H1 (cell line): ENCODE data around the gene PDX1. TPM values are rescaled to one million over a fixed set of nuclear protein-coding genes. Genes with fewer than 3 reads are reported as not detected.

ENCODE experiments used
- CTCF ChIA-PET: fragments of 300-600 bp; sonication (Branson Sonifier 250); formaldehyde crosslinking; loops from one replicate; lab custom pipeline; 2021; ENCODE audit not compliant: partially characterized antibody; lab: Charles Lee
- POLR2A ChIA-PET: fragments of 300-600 bp; sonication (Branson Sonifier 250); formaldehyde crosslinking; loops from one replicate; lab custom pipeline; 2021; ENCODE audit warnings: inconsistent platforms; ENCODE audit not compliant: partially characterized antibody; lab: Charles Lee
- DNase-seq, 2 experiments: peaks; one replicate each; pipeline versions ENCODE4 v3.0.0 to v3.0.0-alpha.2; 2010 to 2022; ENCODE audit warnings: low spot score in 2 of 2, low read depth in 1 of 2, mixed read lengths in 1 of 2
- FAIRE-seq: peaks from 2 replicates; lab custom pipeline; 2011; peaks lifted over from hg19 to GRCh38; lab: Jason Lieb, UNC
- H2AFZ ChIP-seq: 2 replicates; pipeline ENCODE4 v1.8.1; 2012; ENCODE audit warnings: low read length, inconsistent platforms
- H2AK5ac ChIP-seq: 2 replicates; pipeline ENCODE4 v1.6.1; 2013; ENCODE audit warnings: low read depth, low read length
- H2BK120ac ChIP-seq: replicated peaks from 2 replicates; pipeline ENCODE3; 2013; ENCODE audit warnings: low read depth, low read length, inconsistent platforms
- H2BK12ac ChIP-seq: 2 replicates; pipeline ENCODE4 v1.6.1; 2013; ENCODE audit warnings: low read depth, low read length
- H2BK15ac ChIP-seq: 2 replicates; pipeline ENCODE4 v1.6.1; 2013; ENCODE audit warnings: low read length
- H2BK20ac ChIP-seq: 2 replicates; pipeline ENCODE4 v1.6.1; 2013; ENCODE audit warnings: low read length
- H2BK5ac ChIP-seq: 2 replicates; pipeline ENCODE4 v1.6.1; 2013; ENCODE audit warnings: low read depth, low read length
- H3K14ac ChIP-seq: 2 replicates; pipeline ENCODE4 v1.6.1; 2013; ENCODE audit warnings: inconsistent platforms; ENCODE audit not compliant: insufficient read length
- H3K18ac ChIP-seq: 2 replicates; pipeline ENCODE4 v1.6.1; 2013; ENCODE audit warnings: low read length; ENCODE audit errors: extremely low read depth
- H3K23ac ChIP-seq: 2 replicates; pipeline ENCODE4 v1.6.1; 2013; ENCODE audit warnings: inconsistent platforms; ENCODE audit not compliant: insufficient read length
- H3K23me2 ChIP-seq: 2 replicates; pipeline ENCODE4 v1.6.1; 2013; ENCODE audit warnings: low read depth, low read length
- H3K27ac ChIP-seq: 2 replicates; pipeline ENCODE4 v1.6.1; 2011; ENCODE audit warnings: low read depth, low read length, inconsistent platforms
- H3K27me3 ChIP-seq, 4 experiments: replicated peaks in 1 of 4; 1 replicate in 1 of 4; 2 replicates in 3 of 4; pipeline versions ENCODE4 v1.6.1 to v1.8.1; 2011 to 2013; ENCODE audit warnings: low read length in 3 of 4, mild to moderate bottlenecking in 3 of 4, inconsistent platforms in 2 of 4, mixed read lengths in 2 of 4, moderate library complexity in 1 of 4; ENCODE audit not compliant: control insufficient read depth in 3 of 4, insufficient read depth in 3 of 4; ENCODE audit errors: extremely low read depth in 1 of 4
- H3K36me3 ChIP-seq, 4 experiments: 2 replicates each; pipeline versions ENCODE4 v1.6.1 to v1.8.1; 2011 to 2013; ENCODE audit warnings: mild to moderate bottlenecking in 4 of 4, low read length in 3 of 4, moderate library complexity in 2 of 4, control low read depth in 1 of 4, inconsistent platforms in 1 of 4; ENCODE audit not compliant: insufficient read depth in 4 of 4, control insufficient read depth in 2 of 4
- H3K4ac ChIP-seq: replicated peaks from 2 replicates; pipeline ENCODE3; 2013; ENCODE audit warnings: low read length, low read depth, mixed read lengths, inconsistent platforms; ENCODE audit not compliant: insufficient read length
- H3K4me1 ChIP-seq, 4 experiments: replicated peaks in 1 of 4; 1 replicate in 1 of 4; 2 replicates in 3 of 4; pipeline versions ENCODE4 v1.6.1 to v1.8.1; 2011 to 2013; ENCODE audit warnings: low read length in 3 of 4, inconsistent platforms in 2 of 4, mixed read lengths in 1 of 4; ENCODE audit not compliant: insufficient read depth in 4 of 4, control insufficient read depth in 3 of 4
- H3K4me2 ChIP-seq, 2 experiments: 2 replicates each; pipeline versions ENCODE4 v1.6.1 to v1.8.1; 2011 to 2013; ENCODE audit warnings: low read depth in 2 of 2, low read length in 2 of 2, control low read depth in 1 of 2, inconsistent platforms in 1 of 2, mild to moderate bottlenecking in 1 of 2; ENCODE audit not compliant: insufficient read depth in 1 of 2
- H3K4me3 ChIP-seq, 4 experiments: fragments of 200-600, 300-600 bp in 1 of 4; sonication (generic), shearing (Covaris generic), sonication (Bioruptor Twin) in 1 of 4; 2 replicates each; pipeline versions ENCODE4 v1.5.1 to v1.8.1; 2011 to 2016; ENCODE audit warnings: low read length in 4 of 4, low read depth in 3 of 4, control low read depth in 2 of 4, inconsistent platforms in 2 of 4, mild to moderate bottlenecking in 2 of 4, mixed read lengths in 1 of 4, moderate library complexity in 1 of 4; ENCODE audit not compliant: insufficient read depth in 2 of 4; ENCODE audit errors: extremely low read depth in 1 of 4
- H3K56ac ChIP-seq: replicated peaks from 2 replicates; pipeline ENCODE3; 2013; ENCODE audit warnings: low read depth, mild to moderate bottlenecking, mixed read lengths, low read length, inconsistent platforms; ENCODE audit not compliant: insufficient read length
- H3K79me1 ChIP-seq: 2 replicates; pipeline ENCODE4 v1.6.1; 2013; ENCODE audit warnings: low read depth, low read length, control low read depth
- H3K79me2 ChIP-seq, 2 experiments: 2 replicates each; pipeline versions ENCODE4 v1.6.1 to v1.8.1; 2012 to 2013; ENCODE audit warnings: low read length in 2 of 2, mild to moderate bottlenecking in 2 of 2, inconsistent platforms in 1 of 2; ENCODE audit not compliant: insufficient read depth in 2 of 2, control insufficient read depth in 1 of 2
- H3K9ac ChIP-seq, 4 experiments: replicated peaks in 1 of 4; 1 replicate in 1 of 4; 2 replicates in 3 of 4; pipeline versions ENCODE4 v1.6.1 to v1.8.1; 2011 to 2013; ENCODE audit warnings: low read depth in 3 of 4, low read length in 3 of 4, control low read depth in 2 of 4, mild to moderate bottlenecking in 2 of 4, moderate library complexity in 2 of 4, inconsistent platforms in 1 of 4; ENCODE audit errors: extremely low read depth in 1 of 4
- H3K9me3 ChIP-seq, 2 experiments: 2 replicates each; pipeline versions ENCODE4 v1.6.1 to v1.8.1; 2012 to 2013; ENCODE audit warnings: mild to moderate bottlenecking in 2 of 2, moderate library complexity in 2 of 2, control low read depth in 1 of 2, inconsistent platforms in 1 of 2, low read depth in 1 of 2, low read length in 1 of 2, mixed read lengths in 1 of 2; ENCODE audit not compliant: insufficient read depth in 2 of 2
- H4K20me1 ChIP-seq, 2 experiments: replicated peaks in 1 of 2; 2 replicates each; pipeline versions ENCODE3 to v1.8.1; 2011 to 2013; ENCODE audit warnings: inconsistent platforms in 2 of 2, low read length in 2 of 2, mild to moderate bottlenecking in 1 of 2; ENCODE audit not compliant: insufficient read depth in 2 of 2, control insufficient read depth in 1 of 2
- H4K5ac ChIP-seq: 2 replicates; pipeline ENCODE4 v1.6.1; 2013; ENCODE audit warnings: low read length, low read depth, mixed read lengths, inconsistent platforms; ENCODE audit not compliant: insufficient read length
- H4K8ac ChIP-seq: 2 replicates; pipeline ENCODE4 v1.8.0; 2013; ENCODE audit warnings: mild to moderate bottlenecking, moderate library complexity, low read length, inconsistent platforms; ENCODE audit not compliant: insufficient read depth; ENCODE audit errors: extremely low read depth
- H4K91ac ChIP-seq: replicated peaks from 2 replicates; pipeline ENCODE3; 2013; ENCODE audit warnings: low read length, mixed read lengths, inconsistent platforms; ENCODE audit not compliant: insufficient read length
- CBX8 ChIP-seq: fragments of 300-800, 300-1000 bp; sonication (generic); IDR thresholded peaks from 2 replicates; pipeline ENCODE4 v1.7.1; 2016; ENCODE audit warnings: low read depth, low read length, borderline replicate concordance
- CREB1 ChIP-seq: IDR thresholded peaks from 2 replicates; pipeline ENCODE4 v1.6.1; 2012; ENCODE audit warnings: inconsistent platforms
- EZH2 ChIP-seq: fragments of 200-600 bp; sonication (generic); IDR thresholded peaks from 2 replicates; pipeline ENCODE4 v1.7.1; 2012; ENCODE audit warnings: low read depth, mild to moderate bottlenecking, moderate library complexity, low read length, inconsistent platforms; ENCODE audit not compliant: severe bottlenecking
- RNF2 ChIP-seq: fragments of 200-900, 300-1000 bp; sonication (generic); IDR thresholded peaks from 2 replicates; pipeline ENCODE4 v1.7.1; 2016; ENCODE audit warnings: borderline replicate concordance, low read depth, mild to moderate bottlenecking, antibody characterized with exemption, low read length; ENCODE audit not compliant: poor library complexity, severe bottlenecking; ENCODE audit errors: missing control alignments
- SUZ12 ChIP-seq: fragments of 200-600 bp; sonication (generic); IDR thresholded peaks from 2 replicates; pipeline ENCODE4 v1.6.1; 2012; ENCODE audit warnings: mild to moderate bottlenecking, inconsistent platforms, low read length, moderate library complexity, mixed read lengths
- WGBS, 2 experiments: shearing (Covaris generic) in 1 of 2; methylation state at CpG; one replicate each; pipeline versions ENCODE4 v1.1.6 to v1.1.7; 2013 to 2015; ENCODE audit warnings: low lambda C conversion rate in 2 of 2, mixed read lengths in 2 of 2, inconsistent platforms in 1 of 2, low coverage in 1 of 2, missing lambda C conversion rate in 1 of 2; ENCODE audit not compliant: insufficient replicate concordance in 2 of 2, insufficient coverage in 1 of 2, insufficient read length in 1 of 2; ENCODE audit errors: extremely low coverage in 1 of 2, missing lambda C conversion rate in 1 of 2; 5-methylcytosine and 5-hydroxymethylcytosine counted together
- polyA plus RNA-seq, 7 experiments: library from polyadenylated mRNA; depleted of rRNA in 3 of 7; stranded (reverse) in 5 of 7; unstranded in 2 of 7; fragments of >200 nt in 5 of 7; fragments of 200-250 nt in 2 of 7; gene quantifications; 1 replicate in 5 of 7; 2 replicates in 1 of 7; 4 replicates in 1 of 7; pipeline versions ENCODE4 v1.2.1 to v1.2.3, GENCODE V29; 2011 to 2013; ENCODE audit warnings: missing spikeins in 2 of 7, mixed read lengths in 2 of 7
- total RNA-seq: library from RNA; stranded (reverse); fragmentation: NEBNext Ultra II Directional; extraction: Animal tissue kit (Norgen Biotek cat#: 25700); gene quantifications from 2 replicates; pipeline ENCODE4 v1.2.1, GENCODE V29; 2021
- TF ChIP-seq, protein P1 (sequence below): IDR thresholded peaks from 2 replicates; pipeline ENCODE4 v1.6.1; 2011; ENCODE audit warnings: low read length, improper control_type of control experiment

Gene PDX1
- total and polyA plus RNA-seq, 2 of the 8 experiments (the other 6 are each of a cell fraction or from before 2014, with no cell fraction given), result not detected

DNA sequence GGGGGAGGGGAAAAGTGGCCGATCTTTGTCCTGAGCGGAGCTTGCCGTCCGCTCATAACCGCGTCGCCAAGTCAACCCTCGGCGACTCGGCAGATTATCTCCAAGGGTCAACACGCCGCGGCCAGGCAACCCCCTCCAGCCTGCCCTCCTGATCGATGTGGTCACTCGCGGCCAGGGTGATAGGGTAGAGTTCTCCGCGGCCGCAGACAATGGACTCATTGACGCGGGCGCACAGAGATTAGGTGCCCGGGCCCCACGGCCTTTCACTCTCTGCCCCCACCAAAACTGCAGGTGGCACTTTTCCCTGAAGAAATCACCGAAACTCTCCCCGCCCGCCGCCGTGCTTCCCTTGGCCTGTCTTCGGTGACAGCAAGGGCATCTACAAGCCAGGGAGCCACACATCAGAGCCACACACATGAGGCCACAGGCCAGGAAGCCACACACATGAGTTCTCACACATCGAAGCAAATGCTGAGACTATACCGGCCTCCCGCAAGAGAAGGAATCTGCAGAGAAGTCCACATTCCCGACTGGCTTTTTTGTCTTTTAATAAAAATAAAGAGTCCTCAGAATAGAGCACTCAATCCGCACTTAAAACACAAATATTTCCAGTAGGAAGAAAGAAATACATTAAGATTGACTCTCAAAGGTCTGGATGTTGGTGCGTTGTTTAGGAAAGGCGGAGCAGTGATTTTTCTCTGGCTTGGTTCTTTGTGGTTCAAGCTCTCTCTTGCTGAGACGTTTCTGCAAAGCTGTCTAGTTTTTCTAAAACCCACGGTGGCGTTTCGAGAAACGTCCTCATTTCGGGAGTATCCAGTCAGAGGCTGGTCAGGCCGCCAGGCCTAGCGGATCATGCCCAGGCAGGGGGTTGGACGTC is 1.5 kb upstream of the PDX1 start:
- no peak overlapping the region for H2AFZ ChIP-seq
- H2BK12ac ChIP-seq, result peak overlapping the region; percentile 75
- peak overlapping the region; percentile 54 to 68; a peak in 3 of 4 replicates for H3K4me2 ChIP-seq
- H3K14ac ChIP-seq, result no peak overlapping the region
- no peak overlapping the region; the same call in 1 of the 2 replicates for H2AK5ac ChIP-seq
- no peaks in the 10 kb centered on the region for H3K79me1 ChIP-seq
- 9% methylated on average over 33 of the region's 46 CpGs; no CpG with 5 or more reads in 1 of the 2 experiments for WGBS, 2 experiments
- peaks cover 8 to 32% (median 21%) of the 10 kb centered on the region in 4 experiments for H3K4me1 ChIP-seq
- DNase-seq, result peak in 1 of 2 experiments; percentile 55
- H2BK120ac ChIP-seq, result no peak overlapping the region
- TF ChIP-seq CREB1 (no peak), SUZ12 (peak; percentile 100), RNF2 (peak; percentile 98), CBX8 (peak; percentile 83; the same call in 1 of the 2 replicates), EZH2 (peak; percentile 100)
- TF ChIP-seq, protein P1, sequence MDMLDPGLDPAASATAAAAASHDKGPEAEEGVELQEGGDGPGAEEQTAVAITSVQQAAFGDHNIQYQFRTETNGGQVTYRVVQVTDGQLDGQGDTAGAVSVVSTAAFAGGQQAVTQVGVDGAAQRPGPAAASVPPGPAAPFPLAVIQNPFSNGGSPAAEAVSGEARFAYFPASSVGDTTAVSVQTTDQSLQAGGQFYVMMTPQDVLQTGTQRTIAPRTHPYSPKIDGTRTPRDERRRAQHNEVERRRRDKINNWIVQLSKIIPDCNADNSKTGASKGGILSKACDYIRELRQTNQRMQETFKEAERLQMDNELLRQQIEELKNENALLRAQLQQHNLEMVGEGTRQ, result no peak
- H3K23ac ChIP-seq, result no peak overlapping the region
- H2BK5ac ChIP-seq, result no peak overlapping the region
- no peak overlapping the region for H4K5ac ChIP-seq
- peaks cover 20 to 33% of the 10 kb centered on the region in 2 experiments for H4K20me1 ChIP-seq
- no peak overlapping the region for H3K18ac ChIP-seq
- H3K9ac ChIP-seq, result no peak overlapping the region
- H3K56ac ChIP-seq, result no peak overlapping the region
- POLR2A ChIA-PET, result interaction anchor here (1.0 kb wide), 1 partner anchor 15 kb away, joined by 3 read pairs; no protein-coding TSS in a partner anchor
- H4K91ac ChIP-seq, result no peak overlapping the region
- H3K79me2 ChIP-seq, result no peaks in the 10 kb centered on the region
- no peak overlapping the region for H2BK15ac ChIP-seq
- H3K9me3 ChIP-seq, result peaks cover 0 to 3% of the 10 kb centered on the region in 2 experiments; a peak in 1 of 4 replicates
- FAIRE-seq, result peak; percentile 13
- no peak overlapping the region for H2BK20ac ChIP-seq
- H3K4me3 ChIP-seq, result peak overlapping the region in 1 of 4 experiments; percentile 48; a peak in 2 of 8 replicates
- CTCF ChIA-PET, result interaction anchor here (0.6 to 2.7 kb wide), 4 partner anchors 13 to 65 kb away, joined by 3 to 12 read pairs (median 6); no protein-coding TSS in a partner anchor
- H3K27me3 ChIP-seq, result peaks cover 80 to 98% (median 92%) of the 10 kb centered on the region in 4 experiments
- H3K36me3 ChIP-seq, result peaks cover 0 to 4% (median 0%) of the 10 kb centered on the region in 4 experiments; a peak in 1 of 8 replicates
- H3K4ac ChIP-seq, result no peak overlapping the region
- no peaks in the 10 kb centered on the region; the same call in 1 of the 2 replicates for H3K23me2 ChIP-seq
- H4K8ac ChIP-seq, result no peak overlapping the region
- H3K27ac ChIP-seq, result no peak overlapping the region
